HepG2 (cell line): ENCODE measurements around the gene NDUFC1. TPM values are rescaled to one million over a fixed set of nuclear protein-coding genes. Genes with fewer than 3 reads are reported as not detected.

Experiments used
- ATAC-seq: fragments of 200-7000 bp; cut with Tn5 transposase; 3 replicates; pipeline ENCODE4 v1.9.1; 2020; ENCODE audit warnings: mild to moderate bottlenecking, moderate library complexity
- BruUV-seq: library from RNA; stranded (reverse); fragments of 400-500 nt; replicated peaks from 2 replicates; lab custom pipeline; 2021; lab: Mats Ljungman, UMichigan
- CTCF ChIA-PET: fragments of 300-600 bp; formaldehyde crosslinking; extraction: SDS; loops from one replicate; lab custom pipeline; 2021; ENCODE audit warnings: low total read pairs, inconsistent platforms, low intra/inter-chr PET ratio; lab: Yijun Ruan, JAX
- POLR2A ChIA-PET: fragments of 350-600 bp; sonication (Branson Sonifier 250); formaldehyde crosslinking; loops from one replicate; lab custom pipeline; 2020; ENCODE audit warnings: antibody characterized with exemption, inconsistent platforms; lab: Yijun Ruan, JAX
- DNase-seq: peaks from one replicate; pipeline ENCODE4 v3.0.0-alpha.2; 2015; ENCODE audit warnings: low spot score
- FAIRE-seq: peaks from 3 replicates; lab custom pipeline; 2011; peaks lifted over from hg19 to GRCh38; lab: Jason Lieb, UNC
- H2AFZ ChIP-seq: one replicate; pipeline ENCODE4 v1.6.1; 2011; ENCODE audit warnings: low read length, inconsistent platforms
- H3K27ac ChIP-seq: fragments of 300-600 bp; 3 replicates; pipeline ENCODE4 v1.8.0; 2011; ENCODE audit warnings: mixed run types, mild to moderate bottlenecking, mixed read lengths, low read length, inconsistent platforms; ENCODE audit not compliant: insufficient read depth; ENCODE audit errors: extremely low read length
- H3K27me3 ChIP-seq, 2 experiments: fragments of 200-600 bp in 1 of 2; 2 replicates in 1 of 2; 3 replicates in 1 of 2; pipeline versions ENCODE4 v1.6.0 to v1.8.0; 2011; ENCODE audit warnings: low read length in 2 of 2, mild to moderate bottlenecking in 2 of 2, moderate library complexity in 2 of 2, inconsistent platforms in 1 of 2; ENCODE audit not compliant: insufficient read depth in 2 of 2, control insufficient read depth in 1 of 2
- H3K36me3 ChIP-seq, 2 experiments: fragments of 200-600 bp in 1 of 2; replicated peaks in 1 of 2; 2 replicates in 1 of 2; 3 replicates in 1 of 2; pipeline versions ENCODE4 v1.5.1 to v1.8.0; 2011; ENCODE audit warnings: low read length in 2 of 2, inconsistent platforms in 1 of 2; ENCODE audit not compliant: insufficient read depth in 2 of 2, control insufficient read depth in 1 of 2
- H3K4me1 ChIP-seq: 2 replicates; pipeline ENCODE4 v1.5.1; 2012; ENCODE audit warnings: low read length, inconsistent platforms; ENCODE audit not compliant: insufficient read depth
- H3K4me2 ChIP-seq: 2 replicates; pipeline ENCODE4 v1.6.0; 2011; ENCODE audit warnings: low read depth, low read length, inconsistent platforms
- H3K4me3 ChIP-seq, 3 experiments: fragments of 200-600 bp in 1 of 3; sonication (generic), shearing (Covaris generic) in 1 of 3; replicated peaks in 1 of 3; 2 replicates each; pipeline ENCODE4 v1.5.1; 2011 to 2016; ENCODE audit warnings: low read length in 3 of 3, inconsistent platforms in 2 of 3, low read depth in 2 of 3, mild to moderate bottlenecking in 2 of 3, control low read depth in 1 of 3, mixed read lengths in 1 of 3; ENCODE audit not compliant: insufficient read depth in 1 of 3
- H3K79me2 ChIP-seq: one replicate; pipeline ENCODE4 v1.6.1; 2011; ENCODE audit warnings: low read length, inconsistent platforms; ENCODE audit not compliant: insufficient read depth
- H3K9ac ChIP-seq: 2 replicates; pipeline ENCODE4 v1.6.0; 2011; ENCODE audit warnings: mild to moderate bottlenecking, low read depth, low read length, inconsistent platforms; ENCODE audit not compliant: insufficient read depth
- H3K9me3 ChIP-seq: 2 replicates; pipeline ENCODE4 v1.5.1; 2012; ENCODE audit warnings: mild to moderate bottlenecking, low read length
- H4K20me1 ChIP-seq: 2 replicates; pipeline ENCODE4 v1.6.0; 2011; ENCODE audit warnings: inconsistent platforms, mild to moderate bottlenecking, low read length, moderate library complexity; ENCODE audit not compliant: insufficient read depth
- ELF1 ChIP-seq: sonication (generic); formaldehyde crosslinking; IDR thresholded peaks from 2 replicates; pipeline ENCODE4 v1.4.0; 2020; ENCODE audit warnings: missing genetic modification reagents
- GLI4 ChIP-seq: sonication (generic); formaldehyde crosslinking; IDR thresholded peaks from 2 replicates; pipeline ENCODE4 v1.5.1; 2020; ENCODE audit warnings: missing genetic modification reagents, mild to moderate bottlenecking, moderate library complexity, borderline replicate concordance
- HOXD1 ChIP-seq: sonication (generic); formaldehyde crosslinking; IDR thresholded peaks from 2 replicates; pipeline ENCODE4 v1.5.0; 2020; ENCODE audit warnings: missing genetic modification reagents
- IKZF5 ChIP-seq: IDR thresholded peaks from 2 replicates; pipeline ENCODE4 v1.6.1; 2018; ENCODE audit warnings: missing genetic modification reagents, mild to moderate bottlenecking, missing compliant biosample characterization
- KAT2B ChIP-seq: fragments of 150-350 bp; IDR thresholded peaks from 2 replicates; pipeline ENCODE4 v1.6.1; 2014; ENCODE audit warnings: low read depth, low read length, borderline replicate concordance
- MXD3 ChIP-seq: IDR thresholded peaks from 2 replicates; pipeline ENCODE4 v1.6.1; 2016; ENCODE audit warnings: mild to moderate bottlenecking, missing biosample characterization, missing genetic modification reagents
- MZF1 ChIP-seq: sonication (generic); formaldehyde crosslinking; IDR thresholded peaks from 2 replicates; pipeline ENCODE4 v1.8.1; 2023; ENCODE audit warnings: mild to moderate bottlenecking, missing genetic modification reagents, borderline replicate concordance
- ONECUT2 ChIP-seq: sonication (generic); formaldehyde crosslinking; IDR thresholded peaks from 2 replicates; pipeline ENCODE4 v1.4.0; 2020; ENCODE audit warnings: missing genetic modification reagents
- RFX1 ChIP-seq: fragments of 450-650 bp; IDR thresholded peaks from 2 replicates; pipeline ENCODE4 v1.6.1; 2017
- SALL1 ChIP-seq: sonication (generic); formaldehyde crosslinking; IDR thresholded peaks from 2 replicates; pipeline ENCODE4 v1.8.0; 2022; ENCODE audit warnings: mild to moderate bottlenecking, missing genetic modification reagents
- XRCC5 ChIP-seq: fragments of 200-400 bp; formaldehyde crosslinking; optimal IDR thresholded peaks from 2 replicates; pipeline ENCODE3; 2017; ENCODE audit warnings: mild to moderate bottlenecking, low read length
- ZC3H4 ChIP-seq: sonication (generic); formaldehyde crosslinking; IDR thresholded peaks from 2 replicates; pipeline ENCODE4 v1.4.0; 2020; ENCODE audit warnings: missing genetic modification reagents, borderline replicate concordance
- ZNF577 ChIP-seq: sonication (generic); formaldehyde crosslinking; IDR thresholded peaks from 2 replicates; pipeline ENCODE4 v1.4.0; 2020; ENCODE audit warnings: mild to moderate bottlenecking, low read depth, missing genetic modification reagents, borderline replicate concordance
- ZNF83 ChIP-seq: sonication (generic); formaldehyde crosslinking; IDR thresholded peaks from 2 replicates; pipeline ENCODE4 v1.4.0; 2020; ENCODE audit warnings: missing genetic modification reagents, mild to moderate bottlenecking, borderline replicate concordance
- WGBS: methylation state at CpG from one replicate; pipeline ENCODE4 v1.1.6; 2017; ENCODE audit warnings: low lambda C conversion rate; 5-methylcytosine and 5-hydroxymethylcytosine counted together
- in situ Hi-C: cut with HindIII; loops from 2 replicates; pipeline ENCODE4 v1.10.0; 2017; ENCODE audit warnings: low pct_unique_long_range_greater_than_20kb; ENCODE audit not compliant: extremely low pct_ligation_motif_present
- intact Hi-C: fragments of 100-400 bp; cut with micrococcal nuclease; formaldehyde crosslinking; loops from one replicate; pipeline ENCODE4 v1.10.0; 2022; ENCODE audit not compliant: unreplicated experiment
- polyA plus RNA-seq, 8 experiments: library from polyadenylated mRNA; depleted of rRNA in 3 of 8; stranded (reverse) in 7 of 8; unstranded in 1 of 8; fragments of >200 nt; fragmentation: Illumina TruSeq in 4 of 8; extraction: Trizol in 4 of 8; gene quantifications; 2 replicates each; pipeline versions ENCODE4 v1.2.1 to v1.2.3, GENCODE V29; 2011 to 2016; ENCODE audit warnings: low read depth in 4 of 8, missing spikeins in 1 of 8, mixed read lengths in 1 of 8; ENCODE audit not compliant: insufficient read depth in 1 of 8
- total RNA-seq, 5 experiments: library from RNA; depleted of rRNA; stranded (reverse); fragments of >200 nt; fragmentation: Illumina TruSeq; extraction: Trizol; gene quantifications; 2 replicates each; pipeline ENCODE4 v1.2.3, GENCODE V29; 2016; ENCODE audit warnings: low read depth in 1 of 5
- TF ChIP-seq, protein P1 (sequence below): sonication (generic); formaldehyde crosslinking; IDR thresholded peaks from 2 replicates; pipeline ENCODE4 v1.5.1; 2020; ENCODE audit warnings: missing genetic modification reagents, mild to moderate bottlenecking, borderline replicate concordance
- TF ChIP-seq, protein P2 (sequence below): IDR thresholded peaks from 2 replicates; pipeline ENCODE4 v1.4.0; 2020; ENCODE audit warnings: mild to moderate bottlenecking, missing genetic modification reagents

NDUFC1 gene
- total and polyA plus RNA-seq, 2 of the 13 experiments (the other 11 are each of a cell fraction or from before 2014, with no cell fraction given): 43.4 to 96.4 TPM

GRCh38 chr4:139267301-139267700 lies 35.0 kb downstream of the NDUFC1 start (continued):
- TF ChIP-seq, protein P1, sequence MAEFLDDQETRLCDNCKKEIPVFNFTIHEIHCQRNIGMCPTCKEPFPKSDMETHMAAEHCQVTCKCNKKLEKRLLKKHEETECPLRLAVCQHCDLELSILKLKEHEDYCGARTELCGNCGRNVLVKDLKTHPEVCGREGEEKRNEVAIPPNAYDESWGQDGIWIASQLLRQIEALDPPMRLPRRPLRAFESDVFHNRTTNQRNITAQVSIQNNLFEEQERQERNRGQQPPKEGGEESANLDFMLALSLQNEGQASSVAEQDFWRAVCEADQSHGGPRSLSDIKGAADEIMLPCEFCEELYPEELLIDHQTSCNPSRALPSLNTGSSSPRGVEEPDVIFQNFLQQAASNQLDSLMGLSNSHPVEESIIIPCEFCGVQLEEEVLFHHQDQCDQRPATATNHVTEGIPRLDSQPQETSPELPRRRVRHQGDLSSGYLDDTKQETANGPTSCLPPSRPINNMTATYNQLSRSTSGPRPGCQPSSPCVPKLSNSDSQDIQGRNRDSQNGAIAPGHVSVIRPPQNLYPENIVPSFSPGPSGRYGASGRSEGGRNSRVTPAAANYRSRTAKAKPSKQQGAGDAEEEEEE (CRISPR knock-in tag): no peak
- TF ChIP-seq KAT2B: no peak
- TF ChIP-seq ZNF577 (CRISPR knock-in tag): no peak
- TF ChIP-seq ZC3H4: no peak
- TF ChIP-seq ONECUT2 (CRISPR knock-in tag): no peak
- no peak for TF ChIP-seq HOXD1

- Histone ChIP-seq H3K4me3 (peak overlapping the region; percentile 49 to 69 (median 54); a peak in 5 of 6 replicates), H3K4me1 (peaks cover 34% of the 10 kb centered on the region), H4K20me1 (no peaks in the 10 kb centered on the region), H3K27ac (peak overlapping the region; percentile 35), H3K27me3 (no peaks in the 10 kb centered on the region), H3K9ac (peak overlapping the region; percentile 26; the same call in 1 of the 2 replicates), H2AFZ (peak overlapping the region; percentile 59), H3K79me2 (no peaks in the 10 kb centered on the region), H3K4me2 (peak overlapping the region; percentile 79), H3K9me3 (no peaks in the 10 kb centered on the region), H3K36me3 (no peaks in the 10 kb centered on the region)
- POLR2A ChIA-PET: interaction anchor here (0.9 to 1.9 kb wide), 4 partner anchors 12 to 34 kb away, joined by 3 to 5 read pairs (median 4); partner anchors contain the start of gene NAA15
- DNase-seq (peak; percentile 54), FAIRE-seq (peak; percentile 68), ATAC-seq (peak; percentile 96)
- intact Hi-C loops: no loop called here
- no TSS peak for BruUV-seq
- in situ Hi-C loops: no loop called here
- CTCF ChIA-PET: no interaction called here
- 6% methylated on average over 14 of the region's 14 CpGs for WGBS
- TF ChIP-seq XRCC5: peak; percentile 68
- no peak for TF ChIP-seq GLI4 (CRISPR knock-in tag)
- TF ChIP-seq IKZF5 (CRISPR knock-in tag): 0 out of 2 replicates have a peak, but pooled peaks have one; percentile 31
- TF ChIP-seq MZF1: no peak
- TF ChIP-seq MXD3: 0 out of 2 replicates have a peak, but pooled peaks have one; percentile 26
- TF ChIP-seq SALL1 (CRISPR knock-in tag): peak; percentile 62
- no peak for TF ChIP-seq RFX1
- no peak for TF ChIP-seq ZNF83 (CRISPR knock-in tag)
- peak; percentile 61; the same call in 1 of the 2 replicates for TF ChIP-seq ELF1 (CRISPR knock-in tag)
- TF ChIP-seq, protein P2, sequence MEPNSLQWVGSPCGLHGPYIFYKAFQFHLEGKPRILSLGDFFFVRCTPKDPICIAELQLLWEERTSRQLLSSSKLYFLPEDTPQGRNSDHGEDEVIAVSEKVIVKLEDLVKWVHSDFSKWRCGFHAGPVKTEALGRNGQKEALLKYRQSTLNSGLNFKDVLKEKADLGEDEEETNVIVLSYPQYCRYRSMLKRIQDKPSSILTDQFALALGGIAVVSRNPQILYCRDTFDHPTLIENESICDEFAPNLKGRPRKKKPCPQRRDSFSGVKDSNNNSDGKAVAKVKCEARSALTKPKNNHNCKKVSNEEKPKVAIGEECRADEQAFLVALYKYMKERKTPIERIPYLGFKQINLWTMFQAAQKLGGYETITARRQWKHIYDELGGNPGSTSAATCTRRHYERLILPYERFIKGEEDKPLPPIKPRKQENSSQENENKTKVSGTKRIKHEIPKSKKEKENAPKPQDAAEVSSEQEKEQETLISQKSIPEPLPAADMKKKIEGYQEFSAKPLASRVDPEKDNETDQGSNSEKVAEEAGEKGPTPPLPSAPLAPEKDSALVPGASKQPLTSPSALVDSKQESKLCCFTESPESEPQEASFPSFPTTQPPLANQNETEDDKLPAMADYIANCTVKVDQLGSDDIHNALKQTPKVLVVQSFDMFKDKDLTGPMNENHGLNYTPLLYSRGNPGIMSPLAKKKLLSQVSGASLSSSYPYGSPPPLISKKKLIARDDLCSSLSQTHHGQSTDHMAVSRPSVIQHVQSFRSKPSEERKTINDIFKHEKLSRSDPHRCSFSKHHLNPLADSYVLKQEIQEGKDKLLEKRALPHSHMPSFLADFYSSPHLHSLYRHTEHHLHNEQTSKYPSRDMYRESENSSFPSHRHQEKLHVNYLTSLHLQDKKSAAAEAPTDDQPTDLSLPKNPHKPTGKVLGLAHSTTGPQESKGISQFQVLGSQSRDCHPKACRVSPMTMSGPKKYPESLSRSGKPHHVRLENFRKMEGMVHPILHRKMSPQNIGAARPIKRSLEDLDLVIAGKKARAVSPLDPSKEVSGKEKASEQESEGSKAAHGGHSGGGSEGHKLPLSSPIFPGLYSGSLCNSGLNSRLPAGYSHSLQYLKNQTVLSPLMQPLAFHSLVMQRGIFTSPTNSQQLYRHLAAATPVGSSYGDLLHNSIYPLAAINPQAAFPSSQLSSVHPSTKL: peak; percentile 43
These were observed 35.6 kb downstream of the NDUFC1 start for GRCh38 chr4:139266583-139267257.
